Progenitor cell of endocrine pancreas (in vitro differentiated cells): ENCODE results near the gene BPIFB4. TPM values are rescaled to one million over a fixed set of nuclear protein-coding genes. Genes with fewer than 3 reads are reported as not detected.

Source experiments
- DNase-seq: peaks from one replicate; pipeline ENCODE4 v3.0.0; 2021; ENCODE audit warnings: low spot score; ENCODE audit not compliant: unreplicated experiment
- H3K27ac Mint-ChIP-seq: 2 replicates; pipeline ENCODE4 v1.8.0; 2021; ENCODE audit warnings: mild to moderate bottlenecking, moderate library complexity, mixed read lengths
- H3K27me3 Mint-ChIP-seq: 2 replicates; pipeline ENCODE4 v1.8.0; 2021; ENCODE audit warnings: mixed read lengths
- H3K36me3 Mint-ChIP-seq: 2 replicates; pipeline ENCODE4 v1.8.0; 2022; ENCODE audit warnings: mixed read lengths; ENCODE audit not compliant: insufficient read depth
- H3K4me1 Mint-ChIP-seq: 2 replicates; pipeline ENCODE4 v1.8.0; 2021; ENCODE audit warnings: low read depth, mixed read lengths
- H3K4me3 Mint-ChIP-seq: 2 replicates; pipeline ENCODE4 v1.8.0; 2021; ENCODE audit warnings: low read depth, mild to moderate bottlenecking, moderate library complexity, mixed read lengths
- H3K9me3 Mint-ChIP-seq: 2 replicates; pipeline ENCODE4 v1.8.0; 2021; ENCODE audit warnings: low read depth, mixed read lengths
- total RNA-seq: library from RNA; stranded (reverse); gene quantifications from 2 replicates; pipeline ENCODE4 v1.2.1, GENCODE V29; 2021
- TF ChIP-seq, protein P1 (sequence below): fragments of 200-600 bp; sonication (generic); IDR thresholded peaks from one replicate; pipeline ENCODE4 v1.5.0; 2021; ENCODE audit warnings: antibody characterized with exemption, mild to moderate bottlenecking; ENCODE audit not compliant: unreplicated experiment

The BPIFB4 gene
- total RNA-seq, 1 donor from 2014 or later, result not detected

DNA sequence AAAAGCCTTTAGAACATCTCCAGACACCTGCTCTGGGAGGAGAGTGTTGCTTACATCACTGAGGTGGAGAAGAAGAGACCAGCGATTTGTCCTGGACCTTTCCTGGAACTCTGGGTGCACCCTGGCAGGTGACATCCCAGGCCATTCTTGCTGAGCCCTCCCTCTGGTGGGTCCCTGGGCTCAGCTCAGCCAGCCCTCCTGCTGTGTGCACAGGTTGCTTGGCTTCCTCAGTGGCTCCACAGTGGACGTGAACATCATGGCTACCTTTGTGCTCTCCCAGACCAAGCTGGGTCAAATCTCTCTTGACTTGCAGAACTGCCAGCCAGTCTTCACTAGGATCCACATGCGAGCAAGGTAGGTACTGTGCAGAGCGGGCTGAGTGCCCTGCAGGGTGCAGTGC, 68.6 kb downstream of the BPIFB4 start:
- peak; percentile 7 for DNase-seq
- TF ChIP-seq, protein P1, sequence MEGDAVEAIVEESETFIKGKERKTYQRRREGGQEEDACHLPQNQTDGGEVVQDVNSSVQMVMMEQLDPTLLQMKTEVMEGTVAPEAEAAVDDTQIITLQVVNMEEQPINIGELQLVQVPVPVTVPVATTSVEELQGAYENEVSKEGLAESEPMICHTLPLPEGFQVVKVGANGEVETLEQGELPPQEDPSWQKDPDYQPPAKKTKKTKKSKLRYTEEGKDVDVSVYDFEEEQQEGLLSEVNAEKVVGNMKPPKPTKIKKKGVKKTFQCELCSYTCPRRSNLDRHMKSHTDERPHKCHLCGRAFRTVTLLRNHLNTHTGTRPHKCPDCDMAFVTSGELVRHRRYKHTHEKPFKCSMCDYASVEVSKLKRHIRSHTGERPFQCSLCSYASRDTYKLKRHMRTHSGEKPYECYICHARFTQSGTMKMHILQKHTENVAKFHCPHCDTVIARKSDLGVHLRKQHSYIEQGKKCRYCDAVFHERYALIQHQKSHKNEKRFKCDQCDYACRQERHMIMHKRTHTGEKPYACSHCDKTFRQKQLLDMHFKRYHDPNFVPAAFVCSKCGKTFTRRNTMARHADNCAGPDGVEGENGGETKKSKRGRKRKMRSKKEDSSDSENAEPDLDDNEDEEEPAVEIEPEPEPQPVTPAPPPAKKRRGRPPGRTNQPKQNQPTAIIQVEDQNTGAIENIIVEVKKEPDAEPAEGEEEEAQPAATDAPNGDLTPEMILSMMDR, result no peak
- Mint-ChIP-seq H3K4me3 (no peak overlapping the region), H3K9me3 (peaks cover 3% of the 10 kb centered on the region), H3K27me3 (peaks cover 38% of the 10 kb centered on the region), H3K4me1 (peaks cover 14% of the 10 kb centered on the region), H3K36me3 (no peaks in the 10 kb centered on the region), H3K27ac (no peak overlapping the region)

DNA sequence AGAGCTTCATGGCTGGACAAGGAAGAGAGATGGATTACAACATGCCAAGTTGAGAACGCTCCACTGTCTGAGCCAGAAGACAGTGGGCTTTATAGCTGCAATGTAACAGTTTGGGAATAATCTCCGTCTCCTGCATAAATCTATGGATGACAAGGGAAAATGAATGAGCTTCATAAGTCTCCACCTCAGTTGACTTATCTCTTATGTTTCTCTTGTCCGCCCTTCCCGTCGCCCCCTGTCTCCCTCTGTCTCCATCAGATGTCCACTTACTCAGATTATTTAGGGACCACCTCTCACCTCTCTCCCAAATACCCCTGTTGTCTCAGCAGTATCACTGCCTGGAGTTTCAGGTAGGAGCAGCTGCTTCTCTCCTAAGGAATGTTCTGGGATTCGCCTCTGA, 74.8 kb downstream of the BPIFB4 start:
- TF ChIP-seq, protein P1, result no peak
- Mint-ChIP-seq H3K27me3 (peaks cover 39% of the 10 kb centered on the region), H3K9me3 (no peaks in the 10 kb centered on the region), H3K36me3 (no peaks in the 10 kb centered on the region), H3K4me3 (no peak overlapping the region), H3K27ac (no peak overlapping the region), H3K4me1 (peaks cover 14% of the 10 kb centered on the region)
- DNase-seq, result peak; percentile 3

DNA sequence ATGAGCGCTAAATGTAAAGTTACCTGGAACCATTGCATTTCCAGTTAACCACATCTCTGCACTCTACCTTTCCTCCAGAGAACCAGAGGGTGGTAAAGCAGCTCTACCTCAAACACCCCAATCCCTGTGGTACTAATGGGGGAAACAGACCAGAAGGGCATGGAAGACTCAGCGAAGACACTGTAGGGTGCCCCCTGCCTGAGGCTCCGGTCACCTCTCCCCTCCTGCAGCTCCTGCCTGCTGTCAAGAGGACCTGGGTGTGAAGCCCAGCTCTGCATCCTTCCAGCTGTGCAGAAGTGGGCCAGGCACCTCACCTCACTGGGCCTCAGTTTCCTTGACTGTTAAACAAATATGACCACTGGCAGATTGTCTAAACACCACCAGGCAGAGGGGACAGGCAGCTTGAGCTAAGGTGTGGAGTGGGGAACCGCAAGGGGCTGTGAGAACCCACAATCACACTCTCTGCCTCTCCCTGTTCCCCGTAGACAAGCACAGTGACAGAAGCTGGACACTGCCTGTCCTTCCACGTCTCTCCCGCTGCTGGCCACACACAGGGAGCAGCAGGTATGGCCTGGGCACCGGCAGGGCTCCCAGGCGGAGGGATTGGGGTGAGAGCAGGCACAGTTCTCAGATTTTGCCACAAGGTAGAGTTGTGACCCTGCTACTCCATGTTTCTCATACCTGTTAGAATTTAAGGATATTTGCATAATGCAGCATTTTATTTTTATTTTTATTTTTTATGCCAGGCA, 79.4 kb downstream of the BPIFB4 start:
- H3K27ac Mint-ChIP-seq, result no peak overlapping the region
- TF ChIP-seq, protein P1, result no peak
- H3K4me3 Mint-ChIP-seq, result no peak overlapping the region
- no peaks in the 10 kb centered on the region for H3K4me1 Mint-ChIP-seq
- no peaks in the 10 kb centered on the region for H3K36me3 Mint-ChIP-seq
- DNase-seq, result peak; percentile 8
- H3K27me3 Mint-ChIP-seq, result peaks cover 39% of the 10 kb centered on the region
- no peaks in the 10 kb centered on the region for H3K9me3 Mint-ChIP-seq

DNA sequence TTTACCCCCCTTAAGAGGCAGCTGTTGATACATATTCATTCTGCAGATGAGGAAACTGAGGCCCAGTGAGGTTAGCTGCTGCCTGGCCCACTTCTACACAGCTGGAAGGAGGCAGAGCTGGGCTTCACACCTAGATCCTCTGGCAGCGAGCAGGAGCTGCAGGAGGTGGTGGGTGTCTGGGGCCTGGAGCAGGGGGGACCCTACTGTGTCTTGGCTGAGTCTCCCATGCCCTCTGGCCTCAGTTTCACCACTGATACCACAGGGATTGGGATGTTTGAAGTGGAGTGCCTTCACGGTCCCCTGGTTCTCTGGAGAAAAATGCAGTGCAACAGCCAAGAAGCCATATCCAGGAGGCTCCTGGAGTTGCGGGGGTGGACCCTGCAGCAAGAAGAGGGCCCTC, 80.3 kb downstream of the BPIFB4 start:
- Mint-ChIP-seq H3K4me3 (no peak overlapping the region), H3K27me3 (peaks cover 37% of the 10 kb centered on the region), H3K36me3 (no peaks in the 10 kb centered on the region), H3K9me3 (no peaks in the 10 kb centered on the region), H3K27ac (no peak overlapping the region), H3K4me1 (no peaks in the 10 kb centered on the region)
- DNase-seq, result peak; percentile 8
- TF ChIP-seq, protein P1, result no peak

DNA sequence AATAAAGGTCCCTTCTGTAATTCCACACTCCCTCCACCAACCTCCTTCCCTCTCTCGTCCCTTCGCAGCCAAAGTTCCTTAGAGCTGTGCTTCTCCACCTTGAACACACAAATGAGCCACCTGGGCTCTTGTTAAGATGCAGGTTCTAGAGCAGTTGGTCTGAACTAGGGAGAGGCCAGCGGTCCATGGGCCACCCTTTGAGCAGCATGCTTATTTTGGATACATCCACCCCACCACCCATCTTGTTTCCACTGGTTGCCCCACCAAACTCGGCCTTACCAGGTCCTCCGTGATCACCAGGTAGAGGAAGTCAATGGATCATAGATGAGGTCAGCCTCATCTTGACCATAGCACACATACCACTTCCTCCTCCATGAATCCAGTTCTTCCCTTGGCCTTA, 81.2 kb downstream of the BPIFB4 start:
- DNase-seq, result peak; percentile 3
- Mint-ChIP-seq H3K27me3 (peaks cover 35% of the 10 kb centered on the region), H3K4me1 (peaks cover 4% of the 10 kb centered on the region), H3K4me3 (no peak overlapping the region), H3K9me3 (no peaks in the 10 kb centered on the region), H3K36me3 (no peaks in the 10 kb centered on the region), H3K27ac (no peak overlapping the region)
- TF ChIP-seq, protein P1, result no peak

Other genes with a start within 250 kb of the BPIFB4 start
- 0.29 and 0.91 TPM in 2 replicates for gene EFCAB8, start 220.7 kb upstream of the BPIFB4 start, total RNA-seq
- not detected in 2 replicates for gene SUN5, start 75.2 kb upstream of the BPIFB4 start, total RNA-seq
- gene BPIFB2, start 71.9 kb upstream of the BPIFB4 start, total RNA-seq, result not detected in 2 replicates
- gene BPIFB6, start 48.0 kb upstream of the BPIFB4 start, total RNA-seq, result not detected in 2 replicates
- not detected in 2 replicates for gene BPIFB3, start 25.7 kb upstream of the BPIFB4 start, total RNA-seq
- gene BPIFA2, start 88.5 kb downstream of the BPIFB4 start, total RNA-seq, result not detected in 2 replicates
- not detected in 2 replicates for gene BPIFA3, start 137.7 kb downstream of the BPIFB4 start, total RNA-seq
- not detected in 2 replicates for gene BPIFA1, start 156.4 kb downstream of the BPIFB4 start, total RNA-seq
- not detected in 2 replicates for gene BPIFB1, start 203.6 kb downstream of the BPIFB4 start, total RNA-seq